Prostate gland (tissue), 2 donors: ENCODE results near the gene FMN2.

Experiments used
- POLR2A ChIP-seq: fragments of 450-650 bp; IDR thresholded peaks from one replicate; pipeline ENCODE4 v1.6.1; 2016; ENCODE audit warnings: antibody characterized with exemption, mild to moderate bottlenecking
- POLR2AphosphoS5 ChIP-seq: sonication (generic); formaldehyde crosslinking; IDR thresholded peaks from one replicate; pipeline ENCODE4 v1.6.1; 2017; ENCODE audit warnings: antibody characterized with exemption
- TF ChIP-seq, protein P1 (sequence below), 4 experiments: fragments of 200-600 bp in 2 of 4; fragments of 450-650 bp in 2 of 4; sonication (generic) in 2 of 4; IDR thresholded peaks; 1 replicate in 3 of 4; 2 replicates in 1 of 4; pipeline ENCODE4 v1.5.1; 2016 to 2019; ENCODE audit warnings: antibody characterized with exemption in 4 of 4, mild to moderate bottlenecking in 2 of 4, moderate library complexity in 2 of 4

DNA sequence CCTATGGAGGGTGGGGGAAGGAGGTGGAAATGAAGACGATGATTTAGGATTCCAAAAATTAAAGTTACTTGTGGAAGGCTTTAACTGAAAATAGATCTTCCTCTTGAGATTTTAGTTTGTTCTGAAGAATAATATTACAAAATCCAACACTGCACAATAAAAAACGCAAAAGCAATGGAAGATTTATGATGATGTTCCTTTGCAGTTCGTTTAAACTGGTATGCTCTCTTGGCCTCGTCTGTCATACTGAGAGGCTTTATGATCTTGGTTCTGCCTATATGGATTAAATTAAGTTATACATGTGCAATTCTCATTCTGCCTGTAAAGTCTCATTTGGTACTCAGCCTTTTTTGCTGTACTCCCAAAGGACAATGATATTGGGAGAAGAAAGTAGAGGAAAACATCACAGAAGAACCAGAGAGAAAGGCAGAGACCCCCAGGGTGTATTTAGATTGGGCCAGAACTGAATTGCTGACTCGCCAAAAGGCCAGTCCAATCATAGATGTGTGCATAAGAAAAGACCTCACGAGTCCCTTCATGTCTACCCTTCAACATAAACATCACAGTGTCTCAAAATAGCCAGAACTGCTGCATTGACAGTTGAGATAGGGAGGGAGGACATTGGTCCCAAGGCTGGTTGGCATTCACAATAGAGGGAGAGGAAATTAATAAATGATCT is 331.7 kb downstream of the FMN2 start:
- TF ChIP-seq, protein P1, sequence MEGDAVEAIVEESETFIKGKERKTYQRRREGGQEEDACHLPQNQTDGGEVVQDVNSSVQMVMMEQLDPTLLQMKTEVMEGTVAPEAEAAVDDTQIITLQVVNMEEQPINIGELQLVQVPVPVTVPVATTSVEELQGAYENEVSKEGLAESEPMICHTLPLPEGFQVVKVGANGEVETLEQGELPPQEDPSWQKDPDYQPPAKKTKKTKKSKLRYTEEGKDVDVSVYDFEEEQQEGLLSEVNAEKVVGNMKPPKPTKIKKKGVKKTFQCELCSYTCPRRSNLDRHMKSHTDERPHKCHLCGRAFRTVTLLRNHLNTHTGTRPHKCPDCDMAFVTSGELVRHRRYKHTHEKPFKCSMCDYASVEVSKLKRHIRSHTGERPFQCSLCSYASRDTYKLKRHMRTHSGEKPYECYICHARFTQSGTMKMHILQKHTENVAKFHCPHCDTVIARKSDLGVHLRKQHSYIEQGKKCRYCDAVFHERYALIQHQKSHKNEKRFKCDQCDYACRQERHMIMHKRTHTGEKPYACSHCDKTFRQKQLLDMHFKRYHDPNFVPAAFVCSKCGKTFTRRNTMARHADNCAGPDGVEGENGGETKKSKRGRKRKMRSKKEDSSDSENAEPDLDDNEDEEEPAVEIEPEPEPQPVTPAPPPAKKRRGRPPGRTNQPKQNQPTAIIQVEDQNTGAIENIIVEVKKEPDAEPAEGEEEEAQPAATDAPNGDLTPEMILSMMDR (IDR thresholded peaks at IDR 0.05): no peak
- TF ChIP-seq POLR2A: no peak
- TF ChIP-seq POLR2AphosphoS5: no peak
